DOHH2 (cell line): ENCODE results near the gene PAK1.
"Not testable (repeated sequence)": the region's sequence is repeated elsewhere in the genome, so short reads cannot be mapped to it uniquely, and the experiment has no call there.

Source experiments
- H3F3A ChIP-seq: fragments of 200-600 bp; sonication (generic), shearing (Covaris generic); 2 replicates; pipeline ENCODE4 v1.6.0; 2016; ENCODE audit warnings: antibody characterized with exemption, mild to moderate bottlenecking; ENCODE audit not compliant: control insufficient read depth, insufficient read depth
- H3K27ac ChIP-seq: fragments of 200-600 bp; sonication (generic); 2 replicates; pipeline ENCODE4 v1.5.1; 2014; ENCODE audit warnings: low read depth, mild to moderate bottlenecking, low read length, moderate library complexity
- H3K27me3 ChIP-seq: fragments of 200-600 bp; sonication (generic); 2 replicates; pipeline ENCODE4 v1.6.1; 2014; ENCODE audit warnings: mild to moderate bottlenecking, low read length, mixed read lengths; ENCODE audit not compliant: control insufficient read depth
- H3K36me3 ChIP-seq: fragments of 200-600 bp; sonication (generic); 2 replicates; pipeline ENCODE4 v1.6.1; 2014; ENCODE audit warnings: mild to moderate bottlenecking, low read length, moderate library complexity, mixed read lengths; ENCODE audit not compliant: control insufficient read depth
- H3K4me1 ChIP-seq: fragments of 200-600 bp; sonication (generic); 2 replicates; pipeline ENCODE4 v1.6.1; 2014; ENCODE audit warnings: mild to moderate bottlenecking, low read length, mixed read lengths; ENCODE audit not compliant: control insufficient read depth
- H3K4me2 ChIP-seq: fragments of 200-600 bp; sonication (generic); 2 replicates; pipeline ENCODE4 v1.6.0; 2014; ENCODE audit warnings: mild to moderate bottlenecking, low read length, moderate library complexity
- H3K4me3 ChIP-seq: fragments of 200-600 bp; sonication (generic); 2 replicates; pipeline ENCODE4 v1.5.1; 2014; ENCODE audit warnings: mild to moderate bottlenecking, low read length, mixed read lengths
- H3K79me2 ChIP-seq: fragments of 200-600 bp; sonication (generic); 2 replicates; pipeline ENCODE4 v1.6.1; 2014; ENCODE audit warnings: mild to moderate bottlenecking, low read length, mixed read lengths; ENCODE audit not compliant: control insufficient read depth
- H3K9me2 ChIP-seq: fragments of 200-600 bp; sonication (generic); replicated peaks from 2 replicates; pipeline ENCODE4 v1.6.1; 2014; ENCODE audit warnings: mild to moderate bottlenecking, low read length, mixed read lengths; ENCODE audit not compliant: control insufficient read depth
- H3K9me3 ChIP-seq: fragments of 200-600 bp; sonication (generic); 2 replicates; pipeline ENCODE4 v1.6.1; 2014; ENCODE audit warnings: antibody characterized with exemption, low read length, mixed read lengths; ENCODE audit not compliant: control insufficient read depth, insufficient read depth
- H4K20me1 ChIP-seq: fragments of 200-600 bp; sonication (generic); 2 replicates; pipeline ENCODE4 v1.6.0; 2014; ENCODE audit warnings: low read depth, mild to moderate bottlenecking, antibody characterized with exemption, low read length, moderate library complexity; ENCODE audit not compliant: control insufficient read depth, insufficient read depth
- EZH2phosphoT487 ChIP-seq: fragments of 200-600 bp; sonication (generic); IDR thresholded peaks from 2 replicates; pipeline ENCODE4 v1.6.1; 2017; ENCODE audit warnings: borderline replicate concordance, mild to moderate bottlenecking, antibody characterized with exemption, low read length, moderate library complexity, mixed read lengths
- TF ChIP-seq, protein P1 (sequence below): fragments of 200-600 bp; sonication (generic); IDR thresholded peaks from one replicate; pipeline ENCODE4 v1.5.1; 2014; ENCODE audit warnings: antibody characterized with exemption, mild to moderate bottlenecking, low read depth, low read length; ENCODE audit not compliant: poor library complexity, severe bottlenecking

The PAK1 gene

DNA sequence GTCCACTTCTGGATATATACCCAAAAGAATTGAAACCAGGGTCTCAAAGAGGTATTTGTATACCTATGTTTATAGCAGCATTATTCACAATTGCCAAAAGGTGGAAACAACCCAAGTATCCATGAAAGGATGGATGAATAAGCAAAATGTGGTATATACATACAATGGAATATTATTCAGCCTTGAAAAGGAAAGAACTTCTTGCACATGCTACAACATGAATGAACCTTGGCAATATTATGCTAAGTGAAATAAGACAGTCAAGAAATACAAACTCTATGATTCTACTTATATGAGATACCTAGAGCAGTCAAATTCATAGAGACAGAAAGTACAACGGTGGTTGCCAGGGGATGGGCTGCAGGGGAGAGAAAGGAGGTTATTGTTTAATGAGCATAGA lies 21.6 kb upstream of the PAK1 start:
- H3K4me1 ChIP-seq, result no peaks in the 10 kb centered on the region
- H3K36me3 ChIP-seq, result no peaks in the 10 kb centered on the region
- H4K20me1 ChIP-seq, result no peaks in the 10 kb centered on the region
- no peak overlapping the region for H3K27ac ChIP-seq
- H3K4me2 ChIP-seq, result no peak overlapping the region
- H3F3A ChIP-seq, result no peaks in the 10 kb centered on the region
- H3K9me3 ChIP-seq, result no peaks in the 10 kb centered on the region
- H3K4me3 ChIP-seq, result no peak overlapping the region
- H3K9me2 ChIP-seq, result no peaks in the 10 kb centered on the region
- TF ChIP-seq, protein P1, sequence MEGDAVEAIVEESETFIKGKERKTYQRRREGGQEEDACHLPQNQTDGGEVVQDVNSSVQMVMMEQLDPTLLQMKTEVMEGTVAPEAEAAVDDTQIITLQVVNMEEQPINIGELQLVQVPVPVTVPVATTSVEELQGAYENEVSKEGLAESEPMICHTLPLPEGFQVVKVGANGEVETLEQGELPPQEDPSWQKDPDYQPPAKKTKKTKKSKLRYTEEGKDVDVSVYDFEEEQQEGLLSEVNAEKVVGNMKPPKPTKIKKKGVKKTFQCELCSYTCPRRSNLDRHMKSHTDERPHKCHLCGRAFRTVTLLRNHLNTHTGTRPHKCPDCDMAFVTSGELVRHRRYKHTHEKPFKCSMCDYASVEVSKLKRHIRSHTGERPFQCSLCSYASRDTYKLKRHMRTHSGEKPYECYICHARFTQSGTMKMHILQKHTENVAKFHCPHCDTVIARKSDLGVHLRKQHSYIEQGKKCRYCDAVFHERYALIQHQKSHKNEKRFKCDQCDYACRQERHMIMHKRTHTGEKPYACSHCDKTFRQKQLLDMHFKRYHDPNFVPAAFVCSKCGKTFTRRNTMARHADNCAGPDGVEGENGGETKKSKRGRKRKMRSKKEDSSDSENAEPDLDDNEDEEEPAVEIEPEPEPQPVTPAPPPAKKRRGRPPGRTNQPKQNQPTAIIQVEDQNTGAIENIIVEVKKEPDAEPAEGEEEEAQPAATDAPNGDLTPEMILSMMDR, result no peak
- H3K79me2 ChIP-seq, result no peaks in the 10 kb centered on the region
- H3K27me3 ChIP-seq, result no peaks in the 10 kb centered on the region

DNA sequence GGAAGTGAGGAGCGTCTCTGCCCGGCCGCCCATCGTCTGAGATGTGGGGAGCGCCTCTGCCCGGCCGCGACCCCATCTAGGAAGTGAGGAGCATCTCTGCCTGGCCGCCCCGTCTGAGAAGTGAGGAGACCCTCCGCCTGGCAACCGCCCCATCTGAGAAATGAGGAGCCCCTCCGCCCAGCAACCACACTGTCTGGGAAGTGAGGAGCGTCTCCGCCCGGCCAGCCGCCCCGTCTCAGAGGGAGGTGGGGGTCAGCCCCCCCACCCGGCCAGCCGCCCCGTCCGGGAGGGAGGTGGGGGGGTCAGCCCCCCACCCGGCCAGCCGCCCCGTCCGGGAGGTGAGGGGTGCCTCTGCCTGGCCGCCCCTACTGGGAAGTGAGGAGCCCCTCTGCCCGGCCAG lies 16.1 kb upstream of the PAK1 start:
- not testable (repeated sequence) for H3K4me3 ChIP-seq, H4K20me1 ChIP-seq, H3K9me2 ChIP-seq, H3K27ac ChIP-seq, H3K79me2 ChIP-seq, H3K4me1 ChIP-seq, H3K27me3 ChIP-seq, H3K36me3 ChIP-seq, H3F3A ChIP-seq, H3K4me2 ChIP-seq, H3K9me3 ChIP-seq

DNA sequence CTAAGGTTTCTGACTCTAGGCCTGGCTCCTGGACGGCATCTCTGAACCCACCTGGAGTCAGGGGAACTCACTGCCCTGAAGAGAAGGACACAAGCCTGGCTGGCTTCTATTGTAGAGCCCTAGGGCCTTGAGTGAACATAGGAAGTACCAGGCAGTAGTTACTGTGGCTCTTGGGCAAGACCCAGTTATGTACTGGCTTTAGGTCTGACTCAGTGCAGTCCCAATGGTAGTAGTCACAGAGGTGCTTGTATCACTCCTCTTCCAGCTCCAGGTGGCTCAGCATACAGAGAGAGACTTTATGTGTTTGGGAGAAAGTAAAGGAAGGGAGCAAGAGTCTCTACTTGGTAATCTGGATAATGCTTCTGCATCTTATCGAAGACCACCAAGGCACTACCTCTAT lies 13.9 kb upstream of the PAK1 start:
- Histone ChIP-seq H3K9me3 (no peaks in the 10 kb centered on the region), H3K27ac (no peak overlapping the region), H3K4me1 (no peaks in the 10 kb centered on the region), H3K27me3 (peaks cover 11% of the 10 kb centered on the region), H3K36me3 (no peaks in the 10 kb centered on the region), H3K4me2 (no peak overlapping the region), H3K79me2 (no peaks in the 10 kb centered on the region), H3K4me3 (no peak overlapping the region), H3F3A (no peaks in the 10 kb centered on the region), H3K9me2 (no peaks in the 10 kb centered on the region), H4K20me1 (no peaks in the 10 kb centered on the region)
- TF ChIP-seq, protein P1, result no peak
- no peak for TF ChIP-seq EZH2phosphoT487

DNA sequence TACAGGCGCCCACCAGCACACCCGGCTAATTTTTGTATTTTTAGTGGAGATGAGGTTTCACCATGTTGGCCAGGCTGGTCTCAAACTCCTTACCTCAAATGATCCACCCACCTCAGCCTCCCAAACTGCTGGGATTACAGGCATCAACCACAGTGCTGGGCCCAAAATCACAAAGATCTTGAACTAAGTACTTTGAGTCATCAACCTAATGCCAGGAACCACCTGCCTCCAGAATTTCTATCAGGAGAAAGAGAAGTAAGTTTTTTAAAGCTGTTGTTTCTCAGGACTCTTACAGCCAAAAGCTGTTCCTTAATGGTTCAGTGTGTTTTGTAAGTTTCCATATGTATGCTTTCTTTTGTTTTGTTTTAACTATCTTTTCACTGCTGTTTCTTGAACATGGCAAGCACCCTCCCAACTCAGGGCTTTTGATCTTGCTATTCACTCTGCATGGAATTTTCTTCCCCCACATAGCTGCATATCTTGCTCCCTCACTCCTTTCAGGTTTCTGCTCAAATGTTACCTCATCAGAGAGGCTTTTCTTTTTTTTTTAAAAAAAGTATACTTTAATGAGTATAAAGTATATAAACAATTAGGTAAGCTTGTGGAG lies 6.0 kb upstream of the PAK1 start:
- H3K27me3 ChIP-seq, result peaks cover 12% of the 10 kb centered on the region
- H3K9me3 ChIP-seq, result no peaks in the 10 kb centered on the region
- no peaks in the 10 kb centered on the region for H3F3A ChIP-seq
- H3K9me2 ChIP-seq, result no peaks in the 10 kb centered on the region
- TF ChIP-seq, protein P1, result no peak
- no peak for TF ChIP-seq EZH2phosphoT487
- H3K36me3 ChIP-seq, result no peaks in the 10 kb centered on the region
- H3K79me2 ChIP-seq, result no peaks in the 10 kb centered on the region
- H3K27ac ChIP-seq, result no peak overlapping the region
- no peaks in the 10 kb centered on the region for H3K4me1 ChIP-seq
- no peaks in the 10 kb centered on the region for H4K20me1 ChIP-seq
- H3K4me3 ChIP-seq, result no peak overlapping the region
- no peak overlapping the region for H3K4me2 ChIP-seq
